Neural cell (in vitro differentiated cells): Measurements from ENCODE around the gene KDM8.

Experiments used
- POLR2AphosphoS5 ChIP-seq: IDR thresholded peaks from 2 replicates; pipeline ENCODE4 v1.6.1; 2012
- TF ChIP-seq, protein P1 (sequence below): fragments of 450-650 bp; IDR thresholded peaks from 2 replicates; pipeline ENCODE4 v1.5.1; 2014; ENCODE audit warnings: antibody characterized with exemption, mild to moderate bottlenecking, moderate library complexity; ENCODE audit not compliant: poor library complexity, severe bottlenecking

GRCh38 chr16:27223701-27224100 is 20.4 kb downstream of the KDM8 start:
- TF ChIP-seq, protein P1, sequence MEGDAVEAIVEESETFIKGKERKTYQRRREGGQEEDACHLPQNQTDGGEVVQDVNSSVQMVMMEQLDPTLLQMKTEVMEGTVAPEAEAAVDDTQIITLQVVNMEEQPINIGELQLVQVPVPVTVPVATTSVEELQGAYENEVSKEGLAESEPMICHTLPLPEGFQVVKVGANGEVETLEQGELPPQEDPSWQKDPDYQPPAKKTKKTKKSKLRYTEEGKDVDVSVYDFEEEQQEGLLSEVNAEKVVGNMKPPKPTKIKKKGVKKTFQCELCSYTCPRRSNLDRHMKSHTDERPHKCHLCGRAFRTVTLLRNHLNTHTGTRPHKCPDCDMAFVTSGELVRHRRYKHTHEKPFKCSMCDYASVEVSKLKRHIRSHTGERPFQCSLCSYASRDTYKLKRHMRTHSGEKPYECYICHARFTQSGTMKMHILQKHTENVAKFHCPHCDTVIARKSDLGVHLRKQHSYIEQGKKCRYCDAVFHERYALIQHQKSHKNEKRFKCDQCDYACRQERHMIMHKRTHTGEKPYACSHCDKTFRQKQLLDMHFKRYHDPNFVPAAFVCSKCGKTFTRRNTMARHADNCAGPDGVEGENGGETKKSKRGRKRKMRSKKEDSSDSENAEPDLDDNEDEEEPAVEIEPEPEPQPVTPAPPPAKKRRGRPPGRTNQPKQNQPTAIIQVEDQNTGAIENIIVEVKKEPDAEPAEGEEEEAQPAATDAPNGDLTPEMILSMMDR = no peak
- TF ChIP-seq POLR2AphosphoS5 = no peak
